B cell (primary cell): ENCODE measurements around the gene ZNRD2. TPM values are rescaled to one million over a fixed set of nuclear protein-coding genes. Genes with fewer than 3 reads are reported as not detected.
A peak's percentile ranks its signal among the peaks of the same experiment; 100 is the strongest.

Source experiments
- ATAC-seq: fragments of 200-7000 bp; cut with Tn5 transposase; one replicate; pipeline ENCODE4 v1.10.0; 2021; ENCODE audit warnings: low read depth, mild to moderate bottlenecking, moderate number of reproducible peaks, moderate library complexity
- CTCF ChIA-PET: fragments of 350-600 bp; sonication (Branson Sonifier 250); formaldehyde crosslinking; loops from one replicate; lab custom pipeline; 2021; ENCODE audit warnings: antibody characterized with exemption, inconsistent platforms; lab: Charles Lee
- POLR2A ChIA-PET: fragments of 350-600 bp; sonication (Branson Sonifier 250); formaldehyde crosslinking; loops from one replicate; lab custom pipeline; 2021; ENCODE audit warnings: antibody characterized with exemption; lab: Charles Lee
- DNase-seq: peaks from one replicate; pipeline ENCODE4 v3.0.0; 2013
- H2AFZ ChIP-seq: 2 replicates; pipeline ENCODE4 v1.6.1; 2012; ENCODE audit warnings: mild to moderate bottlenecking, low read depth, low read length; ENCODE audit not compliant: insufficient read depth, poor library complexity, severe bottlenecking
- H3K27ac ChIP-seq, 2 donors: 1 replicate in 1 of 2; 2 replicates in 1 of 2; pipeline ENCODE4 v1.5.1; 2012 to 2013; ENCODE audit warnings: low read length in 2 of 2, mild to moderate bottlenecking in 2 of 2, moderate library complexity in 1 of 2
- H3K27me3 ChIP-seq, 4 experiments: fragments of 200-600 bp in 1 of 4; sonication (generic) in 1 of 4; replicated peaks in 1 of 4; 1 replicate in 2 of 4; 2 replicates in 2 of 4; pipeline versions ENCODE4 v1.6.1 to v1.7.0; 2013 to 2016; ENCODE audit warnings: low read length in 3 of 4, mild to moderate bottlenecking in 2 of 4, mixed read lengths in 1 of 4, moderate library complexity in 1 of 4; ENCODE audit not compliant: insufficient read depth in 4 of 4, control insufficient read depth in 3 of 4; ENCODE audit errors: control extremely low read depth in 1 of 4
- H3K36me3 ChIP-seq, 2 experiments: replicated peaks in 1 of 2; 1 replicate in 1 of 2; 2 replicates in 1 of 2; pipeline versions ENCODE4 v1.6.1 to v1.7.1; 2013; ENCODE audit warnings: low read length in 1 of 2; ENCODE audit not compliant: insufficient read depth in 2 of 2, control insufficient read depth in 1 of 2; ENCODE audit errors: control extremely low read depth in 1 of 2, extremely low read depth in 1 of 2
- H3K4me1 ChIP-seq, 2 donors: fragments of 200-600 bp in 1 of 2; sonication (generic) in 1 of 2; 1 replicate in 1 of 2; 2 replicates in 1 of 2; pipeline versions ENCODE4 v1.5.1 to v1.6.1; 2013 to 2017; ENCODE audit warnings: low read length in 2 of 2; ENCODE audit not compliant: control insufficient read depth in 2 of 2, insufficient read depth in 2 of 2
- H3K4me2 ChIP-seq: replicated peaks from 2 replicates; pipeline ENCODE3; 2012; ENCODE audit warnings: mild to moderate bottlenecking, low read depth, low read length; ENCODE audit not compliant: poor library complexity, severe bottlenecking
- H3K4me3 ChIP-seq, 5 experiments: fragments of 200-600 bp in 1 of 5; sonication (generic) in 1 of 5; 1 replicate in 3 of 5; 2 replicates in 2 of 5; pipeline versions ENCODE4 v1.5.1 to v1.7.0; 2011 to 2016; ENCODE audit warnings: low read length in 4 of 5, mild to moderate bottlenecking in 4 of 5, low read depth in 2 of 5, control low read depth in 1 of 5, moderate library complexity in 1 of 5; ENCODE audit not compliant: insufficient read depth in 1 of 5; ENCODE audit errors: control extremely low read depth in 1 of 5, extremely low read depth in 1 of 5
- H3K79me2 ChIP-seq: fragments of 200-600 bp; sonication (generic); one replicate; pipeline ENCODE4 v1.6.0; 2016; ENCODE audit warnings: low read length; ENCODE audit not compliant: control insufficient read depth, insufficient read depth
- H3K9ac ChIP-seq: fragments of 200-600 bp; sonication (generic); 2 replicates; pipeline ENCODE4 v1.6.1; 2017; ENCODE audit warnings: mild to moderate bottlenecking, low read length, moderate library complexity
- H3K9me3 ChIP-seq, 3 donors: one replicate each; pipeline versions ENCODE4 v1.6.1 to v1.7.1; 2013; ENCODE audit warnings: low read length in 2 of 3; ENCODE audit not compliant: control insufficient read depth in 2 of 3, insufficient read depth in 1 of 3; ENCODE audit errors: control extremely low read depth in 1 of 3
- H4K20me1 ChIP-seq: 2 replicates; pipeline ENCODE4 v1.6.0; 2012; ENCODE audit warnings: mild to moderate bottlenecking, low read length; ENCODE audit not compliant: insufficient read depth, control insufficient read depth, poor library complexity, severe bottlenecking
- H3K27ac Mint-ChIP-seq: one replicate; pipeline ENCODE4 v1.8.0; 2021; ENCODE audit warnings: mixed read lengths
- H3K27me3 Mint-ChIP-seq: one replicate; pipeline ENCODE4 v1.8.0; 2021; ENCODE audit warnings: mixed read lengths
- H3K4me1 Mint-ChIP-seq: one replicate; pipeline ENCODE4 v1.8.0; 2021; ENCODE audit warnings: mixed read lengths
- H3K4me3 Mint-ChIP-seq: one replicate; pipeline ENCODE4 v1.8.0; 2021; ENCODE audit warnings: mixed read lengths
- H3K9me3 Mint-ChIP-seq: one replicate; pipeline ENCODE4 v1.8.0; 2022; ENCODE audit warnings: mixed read lengths; ENCODE audit not compliant: insufficient read depth
- CTCF ChIP-seq: fragments of 200-600 bp; IDR thresholded peaks from one replicate; pipeline ENCODE4 v1.8.0; 2022; ENCODE audit warnings: antibody characterized with exemption, mild to moderate bottlenecking
- EZH2 ChIP-seq: IDR thresholded peaks from 2 replicates; pipeline ENCODE4 v1.6.1; 2012; ENCODE audit warnings: borderline replicate concordance, low read depth, mild to moderate bottlenecking, moderate library complexity, low read length; ENCODE audit not compliant: insufficient read depth, poor library complexity, severe bottlenecking
- WGBS: methylation state at CpG from one replicate; pipeline ENCODE4 v1.1.5; 2013; ENCODE audit warnings: missing lambda C conversion rate; ENCODE audit not compliant: insufficient coverage; 5-methylcytosine and 5-hydroxymethylcytosine counted together
- intact Hi-C: fragments of 100-400 bp; cut with micrococcal nuclease; formaldehyde crosslinking; loops from one replicate; pipeline ENCODE4 v1.10.0; 2022
- polyA plus RNA-seq: library from polyadenylated mRNA; depleted of rRNA; stranded (reverse); fragments of >200 nt; gene quantifications from 2 replicates; pipeline ENCODE4 v1.2.3, GENCODE V29; 2012
- total RNA-seq, 2 donors: library from RNA; stranded (reverse); fragments of 120-200 nt in 1 of 2; gene quantifications; 1 replicate in 1 of 2; 2 replicates in 1 of 2; pipeline versions ENCODE4 v1.2.3 to v1.2.4, GENCODE V29; 2013 to 2022

ZNRD2 gene
- total and polyA plus RNA-seq, 2 donors (not counting 1 experiment from before 2014, with no cell fraction given), result 22.1 to 112 TPM

DNA sequence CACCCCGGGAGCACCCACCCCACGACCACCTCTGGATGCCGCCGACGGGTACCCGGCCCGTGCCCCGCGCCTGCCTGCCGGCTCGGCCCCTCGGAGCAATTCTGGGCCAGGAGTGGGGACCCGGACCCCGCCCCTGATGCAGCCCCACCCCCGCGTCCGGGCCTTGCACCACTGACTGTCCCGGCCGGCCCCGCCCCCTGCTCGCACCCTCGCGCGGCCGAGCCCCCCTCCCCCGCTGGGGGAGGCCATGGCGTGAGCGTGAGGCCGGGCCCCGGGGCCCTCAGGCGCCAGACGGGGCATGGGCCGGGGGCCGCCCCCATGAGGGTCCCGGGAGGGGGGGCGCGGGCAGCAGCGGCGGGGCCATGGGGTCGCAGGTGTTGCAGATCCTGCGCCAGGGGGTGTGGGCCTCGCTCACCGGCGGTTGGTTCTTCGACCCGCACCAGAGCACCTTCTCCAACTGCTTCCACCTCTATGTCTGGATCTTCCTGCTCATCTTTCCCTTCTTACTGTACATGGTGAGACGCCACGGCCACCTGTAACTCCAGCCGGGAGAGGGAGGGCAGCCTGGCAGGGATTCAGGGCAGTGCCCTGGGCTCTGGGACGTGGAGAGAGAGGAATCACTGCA lies 45.8 kb downstream of the ZNRD2 start:
- H3K27ac Mint-ChIP-seq, result peak overlapping the region; percentile 97
- POLR2A ChIA-PET, result interaction anchor here (0.6 to 3.9 kb wide), 12 partner anchors 10 to 274 kb away, joined by 3 to 28 read pairs (median 6); partner anchors contain the start of genes CCDC85B, FAM89B and RELA
- Histone ChIP-seq H3K4me3 (peak overlapping the region; percentile 43 to 92 (median 88)), H3K27me3 (no peaks in the 10 kb centered on the region), H3K9me3 (no peaks in the 10 kb centered on the region), H3K27ac (peak overlapping the region; percentile 85 to 89), H3K9ac (peak overlapping the region; percentile 92), H3K4me1 (peaks cover 33 to 40% of the 10 kb centered on the region in 2 donors), H2AFZ (peak overlapping the region; percentile 69), H4K20me1 (peaks cover 59% of the 10 kb centered on the region), H3K4me2 (peak overlapping the region; percentile 84), H3K79me2 (peaks cover 85% of the 10 kb centered on the region), H3K36me3 (peaks cover 0 to 52% of the 10 kb centered on the region in 2 experiments)
- no peak for DNase-seq
- no peak for ATAC-seq
- peak overlapping the region; percentile 98 for H3K4me3 Mint-ChIP-seq
- peaks cover 44% of the 10 kb centered on the region for H3K4me1 Mint-ChIP-seq
- H3K27me3 Mint-ChIP-seq, result no peaks in the 10 kb centered on the region
- CTCF ChIA-PET, result interaction anchor here (0.6 to 3.8 kb wide), 11 partner anchors 10 to 442 kb away, joined by 3 to 21 read pairs (median 7); partner anchors contain the start of genes CCDC85B, EHBP1L1, FIBP and MUS81
- under 1% methylated on average over 44 of the region's 50 CpGs for WGBS
- intact Hi-C loops, result loop anchor here (1.0 to 10.0 kb wide), 15 partner anchors 22 to 501 kb away; partner anchors contain the start of genes BANF1, CFL1, EIF1AD and KAT5
- no peaks in the 10 kb centered on the region for H3K9me3 Mint-ChIP-seq
- TF ChIP-seq EZH2 (no peak), CTCF (no peak)

DNA sequence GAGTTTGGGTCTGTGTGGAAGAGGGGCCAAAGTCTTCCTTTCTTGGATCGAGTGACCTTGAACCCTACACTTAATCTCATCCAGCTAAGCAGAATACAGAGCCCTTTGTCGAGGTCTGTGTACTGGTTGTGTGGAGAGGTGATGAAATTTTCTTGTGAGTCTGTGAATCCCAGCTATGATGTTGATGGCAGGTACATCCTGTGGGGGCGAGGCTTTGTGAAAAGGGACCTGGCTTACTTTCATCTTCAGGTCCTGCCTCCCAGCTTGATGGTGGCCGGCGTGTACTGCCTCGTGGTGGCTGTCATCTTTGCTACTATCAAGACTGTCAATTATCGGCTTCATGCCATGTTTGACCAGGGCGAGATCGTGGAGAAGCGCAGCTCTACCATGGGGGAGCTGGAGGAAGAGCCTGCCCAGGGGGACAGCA lies 46.3 kb downstream of the ZNRD2 start:
- H3K4me2 ChIP-seq, result peak overlapping the region; percentile 84
- ATAC-seq, result no peak
- POLR2A ChIA-PET, result interaction anchor here (0.6 to 1.1 kb wide), 3 partner anchors 22 to 95 kb away, joined by 3 to 5 read pairs (median 3); no protein-coding TSS in a partner anchor
- peaks cover 54% of the 10 kb centered on the region for H4K20me1 ChIP-seq
- H3K9ac ChIP-seq, result peak overlapping the region; percentile 92
- intact Hi-C loops, result loop anchor here (5.0 to 10.0 kb wide), 2 partner anchors 484 to 502 kb away; partner anchors contain the start of genes SYVN1, TM7SF2 and ZNHIT2
- peaks cover 81% of the 10 kb centered on the region for H3K79me2 ChIP-seq
- WGBS, result 79% methylated on average over 9 of the region's 10 CpGs
- Mint-ChIP-seq H3K27ac (peak overlapping the region; percentile 94), H3K9me3 (no peaks in the 10 kb centered on the region), H3K27me3 (no peaks in the 10 kb centered on the region), H3K4me3 (peak overlapping the region; percentile 94), H3K4me1 (peaks cover 39% of the 10 kb centered on the region)
- no peaks in the 10 kb centered on the region for H3K9me3 ChIP-seq
- H3K4me3 ChIP-seq, result peak overlapping the region; percentile 37 to 92 (median 88)
- no peak for DNase-seq
- TF ChIP-seq EZH2 (no peak), CTCF (no peak)
- CTCF ChIA-PET, result interaction anchor here (0.6 to 1.5 kb wide), 3 partner anchors 10 to 443 kb away, joined by 3 to 8 read pairs (median 3); no protein-coding TSS in a partner anchor
- no peaks in the 10 kb centered on the region for H3K27me3 ChIP-seq
- H3K36me3 ChIP-seq, result peaks cover 0 to 53% of the 10 kb centered on the region in 2 experiments
- no peak overlapping the region for H2AFZ ChIP-seq
- peaks cover 27 to 35% of the 10 kb centered on the region in 2 donors for H3K4me1 ChIP-seq
- H3K27ac ChIP-seq, result peak overlapping the region; percentile 48 to 89
